ENCODE data around the gene SRSF3. TPM values are rescaled to one million over a fixed set of nuclear protein-coding genes. Genes with fewer than 3 reads are reported as not detected.

SRSF3 gene
- total RNA-seq, 1 experiment from 2014 or later, result 954 TPM

GRCh38 chr6:36636283-36636682, 42.1 kb downstream of the SRSF3 start:
- Mint-ChIP-seq H3K27ac (no peak overlapping the region; a peak in 1 of 7 replicates), H3K27me3 (ENCODE audit: low read depth) (peaks cover under 1% of the 10 kb centered on the region), H3K9me3 (no peaks in the 10 kb centered on the region; a peak in 1 of 5 replicates), H3K4me1 (peaks cover 13 to 15% of the 10 kb centered on the region in 2 experiments), H3K36me3 (ENCODE audit: insufficient read depth in 1 of 3, low read depth in 3 of 3) (no peaks in the 10 kb centered on the region), H3K4me3 (no peak overlapping the region; a peak in 1 of 5 replicates)
- H3K4ac ChIP-seq (ENCODE audit: low read depth, low read length), result no peak overlapping the region
- no peak overlapping the region for H4K8ac ChIP-seq (replicated peaks; ENCODE audit: insufficient read length, low read depth, low read length)
- H3K23ac ChIP-seq (ENCODE audit: insufficient read length, low read depth, low read length), result no peak overlapping the region
- TF ChIP-seq CTCF (conservative IDR thresholded peaks at IDR 0.05), result no peak
- no peak overlapping the region for H3K14ac ChIP-seq (ENCODE audit: insufficient read depth, low read length)
- no peak overlapping the region for H2BK20ac ChIP-seq (ENCODE audit: low read depth, low read length, poor library complexity, severe bottlenecking)
- no peak overlapping the region for H4K91ac ChIP-seq (ENCODE audit: insufficient read length, low read depth, low read length)
- H3K27ac ChIP-seq (ENCODE audit: insufficient read length, low read depth, low read length), result no peak overlapping the region
- H3K4me2 ChIP-seq (ENCODE audit: insufficient read depth, insufficient read length, low read length), result no peak overlapping the region
- no peak overlapping the region for H2AK5ac ChIP-seq (ENCODE audit: insufficient read length, low read length)
- no peaks in the 10 kb centered on the region for H3K79me1 ChIP-seq (ENCODE audit: insufficient read depth, low read depth, low read length, poor library complexity, severe bottlenecking)
- no peak for DNase-seq
- WGBS (ENCODE audit: extremely low coverage, insufficient read length, low lambda C conversion rate), result no CpG with 5 or more reads among the region's 5 CpGs
- no peaks in the 10 kb centered on the region for H3K79me2 ChIP-seq (ENCODE audit: insufficient read depth, low read length)
- H2AFZ ChIP-seq (ENCODE audit: low read length), result no peak overlapping the region
- H3K9me3 ChIP-seq (ENCODE audit: control insufficient read depth, low read depth, low read length), result no peaks in the 10 kb centered on the region
- H3K9ac ChIP-seq (ENCODE audit: extremely low read depth, insufficient read length, low read length), result no peak overlapping the region
- no peaks in the 10 kb centered on the region for H4K20me1 ChIP-seq (ENCODE audit: control insufficient read depth, insufficient read depth, insufficient read length)
- H4K5ac ChIP-seq (ENCODE audit: insufficient read length, low read depth, low read length), result no peak overlapping the region
- H3K4me1 ChIP-seq (ENCODE audit: insufficient read depth, low read length), result no peaks in the 10 kb centered on the region
- H2BK5ac ChIP-seq (ENCODE audit: insufficient read length, low read length), result no peak overlapping the region
- no peaks in the 10 kb centered on the region for H3K27me3 ChIP-seq (ENCODE audit: insufficient read depth, low read length)
- no peak overlapping the region for H2BK15ac ChIP-seq (ENCODE audit: low read depth, low read length)
- no peaks in the 10 kb centered on the region for H3K23me2 ChIP-seq (ENCODE audit: insufficient read length, low read depth, low read length, poor library complexity, severe bottlenecking)
- H3K18ac ChIP-seq (ENCODE audit: insufficient read length, low read depth, low read length), result no peak overlapping the region
- H2BK12ac ChIP-seq (ENCODE audit: insufficient read length, low read depth, low read length), result no peak overlapping the region
- H2BK120ac ChIP-seq (ENCODE audit: low read depth, low read length, poor library complexity, severe bottlenecking), result no peak overlapping the region
- H3K56ac ChIP-seq (ENCODE audit: insufficient read length, low read depth, low read length), result no peak overlapping the region
- H3T11ph ChIP-seq (ENCODE audit: low read length), result no peak overlapping the region
